Karpas-422 (cell line): ENCODE data around the gene WDR55. TPM values are rescaled to one million over a fixed set of nuclear protein-coding genes. Genes with fewer than 3 reads are reported as not detected.

Source experiments
- small RNA-seq: library from RNA; depleted of rRNA; stranded (forward); fragments of <200 nt; gene quantifications from one replicate; pipeline ENCODE3, GENCODE V24; 2014
- total RNA-seq: library from RNA; depleted of rRNA; stranded (reverse); fragments of >200 nt; shearing (Covaris generic); gene quantifications from 2 replicates; pipeline ENCODE4 v1.2.3, GENCODE V29; 2014; ENCODE audit warnings: low replicate concordance; rRNA removed

Gene WDR55
- total RNA-seq, 1 experiment from 2014 or later: 15.9 TPM

Small RNAs within 50 kb of the gene (small RNA-seq; reads per million reads assigned to genes)
- gene VTRNA1-1 (36.2 reads per million, percentile 98 among the genes with 10 or more reads in this experiment), gene VTRNA1-2 (not detected)

Other genes starting within 250 kb of the WDR55 start
- gene EIF4EBP3, start 117.2 kb upstream of the WDR55 start, total RNA-seq: 7.3 and 12.2 TPM in 2 replicates
- 27.1 and 45.7 TPM in 2 replicates for gene SRA1, start 107.4 kb upstream of the WDR55 start, total RNA-seq
- 33.2 and 42.2 TPM in 2 replicates for gene APBB3, start 100.3 kb upstream of the WDR55 start, total RNA-seq
- 19.0 and 33.5 TPM in 2 replicates for gene SLC35A4, start 100.1 kb upstream of the WDR55 start, total RNA-seq
- gene CD14, start 31.7 kb upstream of the WDR55 start, total RNA-seq: not detected in 2 replicates
- 23.8 and 29.9 TPM in 2 replicates for gene TMCO6, start 25.5 kb upstream of the WDR55 start, total RNA-seq
- gene NDUFA2, start 17.3 kb upstream of the WDR55 start, total RNA-seq: 126 and 131 TPM in 2 replicates
- 101 and 106 TPM in 2 replicates for gene IK, start 17.1 kb upstream of the WDR55 start, total RNA-seq
- 0.71 and 2.0 TPM in 2 replicates for gene DND1, start 8.7 kb downstream of the WDR55 start, total RNA-seq
- gene HARS1, start 26.5 kb downstream of the WDR55 start, total RNA-seq: 29.9 and 61.0 TPM in 2 replicates
- 18.1 and 18.3 TPM in 2 replicates for gene HARS2, start 26.6 kb downstream of the WDR55 start, total RNA-seq
- gene ZMAT2, start 35.5 kb downstream of the WDR55 start, total RNA-seq: 18.1 and 20.6 TPM in 2 replicates
- not detected in 2 replicates for gene PCDHA1, start 121.2 kb downstream of the WDR55 start, total RNA-seq
- gene PCDHA2, start 129.9 kb downstream of the WDR55 start, total RNA-seq: not detected in 2 replicates
- gene PCDHA3, start 136.2 kb downstream of the WDR55 start, total RNA-seq: not detected in 2 replicates
- not detected in 2 replicates for gene PCDHA4, start 142.2 kb downstream of the WDR55 start, total RNA-seq
- not detected in 2 replicates for gene PCDHA5, start 156.7 kb downstream of the WDR55 start, total RNA-seq
- gene PCDHA6, start 163.1 kb downstream of the WDR55 start, total RNA-seq: not detected in 2 replicates
- gene PCDHA7, start 169.4 kb downstream of the WDR55 start, total RNA-seq: not detected in 2 replicates
- gene PCDHA8, start 176.3 kb downstream of the WDR55 start, total RNA-seq: not detected in 2 replicates
- not detected in 2 replicates for gene PCDHA9, start 183.5 kb downstream of the WDR55 start, total RNA-seq
- gene PCDHA10, start 191.0 kb downstream of the WDR55 start, total RNA-seq: not detected in 2 replicates
- gene PCDHA11, start 204.1 kb downstream of the WDR55 start, total RNA-seq: not detected in 2 replicates
- gene PCDHA12, start 210.4 kb downstream of the WDR55 start, total RNA-seq: not detected in 2 replicates
- gene PCDHA13, start 217.2 kb downstream of the WDR55 start, total RNA-seq: not detected in 2 replicates